ELR (cell line): Measurements from ENCODE around the gene NCOA4.
"Not testable (repeated sequence)": the region's sequence is repeated elsewhere in the genome, so short reads cannot be mapped to it uniquely, and the experiment has no call there.

Experiments
- DNase-seq: peaks from one replicate; pipeline ENCODE4 v3.0.0-alpha.2; 2015; ENCODE audit warnings: low read depth

NCOA4 gene

GRCh38 chr10:46052057-46052790, 21.8 kb upstream of the NCOA4 start:
- DNase-seq = no peak

GRCh38 chr10:46050941-46051623, 20.7 kb upstream of the NCOA4 start:
- peak; percentile 38 for DNase-seq

- DNase-seq = not testable (repeated sequence)
Measured at GRCh38 chr10:46049497-46049831, 19.0 kb upstream of the NCOA4 start.

GRCh38 chr10:46048152-46048551, 17.7 kb upstream of the NCOA4 start:
- no peak for DNase-seq

- no peak for DNase-seq
Measured at GRCh38 chr10:46046261-46046660, 15.8 kb upstream of the NCOA4 start, which contains the start of gene MSMB. Gene MSMB, minus strand, starts transcription at chr10:46046269. Its CDS starts 32 bp downstream, at chr10:46046237.

- DNase-seq = no peak
Measured at GRCh38 chr10:46042527-46042926, 12.1 kb upstream of the NCOA4 start.

GRCh38 chr10:46040004-46040403, 9.6 kb upstream of the NCOA4 start:
- DNase-seq = no peak

GRCh38 chr10:46037107-46037825, 6.8 kb upstream of the NCOA4 start:
- DNase-seq = no peak

- DNase-seq = peak; percentile 15
Measured at GRCh38 chr10:46035923-46036849, 5.8 kb upstream of the NCOA4 start.

GRCh38 chr10:46033602-46034011, 3.2 kb upstream of the NCOA4 start:
- peak; percentile 87 for DNase-seq

- DNase-seq = no peak
Measured at GRCh38 chr10:46031648-46032532, 1.5 kb upstream of the NCOA4 start.

GRCh38 chr10:46029461-46030030, 877 bp downstream of the NCOA4 start:
- peak; percentile 31 for DNase-seq

GRCh38 chr10:46028584-46029460, 1.6 kb downstream of the NCOA4 start:
- DNase-seq = peak; percentile 82

- no peak for DNase-seq
Measured at GRCh38 chr10:46026106-46026505, 4.3 kb downstream of the NCOA4 start.

- DNase-seq = no peak
Measured at GRCh38 chr10:46025406-46025805, 5.0 kb downstream of the NCOA4 start.

GRCh38 chr10:46024948-46025347, 5.5 kb downstream of the NCOA4 start:
- DNase-seq = no peak

- DNase-seq = peak; percentile 97
Measured at GRCh38 chr10:46022978-46023702, 7.3 kb downstream of the NCOA4 start.

GRCh38 chr10:46020344-46020657, 10.1 kb downstream of the NCOA4 start:
- no peak for DNase-seq
